Measurements from ENCODE around the gene ZNF584. TPM values are rescaled to one million over a fixed set of nuclear protein-coding genes. Genes with fewer than 3 reads are reported as not detected.

ZNF584 gene
- total and polyA plus RNA-seq, 2 donors (not counting 3 experiments of a cell fraction or from before 2014, with no cell fraction given), result 5.9 to 12.4 TPM

- no peak for DNase-seq (ENCODE audit: low read depth, low spot score)
- Histone ChIP-seq H3K27me3 (ENCODE audit: control insufficient read depth in 2 of 2, insufficient read depth in 2 of 2, low read length in 2 of 2) (no peaks in the 10 kb centered on the region), H3K4me2 (ENCODE audit: insufficient read depth, low read length) (peak overlapping the region; percentile 73), H3K4me3 (replicated peaks in 1 of 3; ENCODE audit: insufficient read depth in 1 of 3, low read depth in 1 of 3, low read length in 3 of 3) (peak overlapping the region in 2 of 3 experiments; percentile 12 to 24), H3K9ac (replicated peaks; ENCODE audit: extremely low read depth, insufficient read depth, low read length) (no peak overlapping the region), H3K4me1 (ENCODE audit: control insufficient read depth, extremely low read depth, insufficient read depth, low read length) (peaks cover 3% of the 10 kb centered on the region), H3K79me2 (ENCODE audit: control insufficient read depth, insufficient read depth, low read length) (peaks cover 10% of the 10 kb centered on the region), H2AFZ (ENCODE audit: low read depth, low read length) (peak overlapping the region; percentile 90), H3K9me3 (replicated peaks; ENCODE audit: control insufficient read depth, insufficient read depth, low read length) (no peaks in the 10 kb centered on the region), H3K36me3 (ENCODE audit: control insufficient read depth in 2 of 2, extremely low read depth in 1 of 2, insufficient read depth in 2 of 2, low read length in 2 of 2) (peaks cover 4 to 12% of the 10 kb centered on the region in 2 experiments), H4K20me1 (replicated peaks; ENCODE audit: control insufficient read depth, extremely low read depth, insufficient read depth, low read length) (no peaks in the 10 kb centered on the region), H3K27ac (ENCODE audit: insufficient read depth, low read depth, low read length) (no peak overlapping the region), H3K9me1 (replicated peaks; ENCODE audit: control insufficient read depth, extremely low read depth, insufficient read depth, low read length) (no peaks in the 10 kb centered on the region)
- CTCF ChIA-PET, result no interaction called here
- POLR2A ChIA-PET, result no interaction called here
- TF ChIP-seq FOS (IDR thresholded peaks at IDR 0.05; ENCODE audit: borderline replicate concordance, insufficient read depth, low read length), result no peak
- no peak for TF ChIP-seq GATA2 (IDR thresholded peaks at IDR 0.05; ENCODE audit: insufficient read depth, insufficient read length, low read depth, low read length)
- TF ChIP-seq POLR2AphosphoS5 (IDR thresholded peaks at IDR 0.05; ENCODE audit: insufficient read depth, low read depth, low read length), result no peak
- no peak for TF ChIP-seq CTCF (IDR thresholded peaks at IDR 0.05; ENCODE audit: extremely low read depth in 1 of 2, insufficient read depth in 1 of 2, low read depth in 1 of 2, low read length in 2 of 2)
- no peak for TF ChIP-seq MYC (IDR thresholded peaks at IDR 0.05; ENCODE audit: low read depth, low read length)
- TF ChIP-seq JUN (IDR thresholded peaks at IDR 0.05; ENCODE audit: borderline replicate concordance, insufficient read depth, insufficient read length, low read depth), result no peak
- TF ChIP-seq MAX (IDR thresholded peaks at IDR 0.05; ENCODE audit: insufficient read depth, insufficient read length), result no peak
- no peak for TF ChIP-seq EZH2 (IDR thresholded peaks at IDR 0.05; ENCODE audit: borderline replicate concordance, low read depth, low read length, severe bottlenecking)
- TF ChIP-seq POLR2A (IDR thresholded peaks at IDR 0.05; ENCODE audit: low read depth, low read length), result no peak
- BruUV-seq (replicated peaks), result no TSS peak
- no peak for FAIRE-seq
- intact Hi-C loops (cut with micrococcal nuclease), result loop anchor here (1.0 to 2.0 kb wide), 3 partner anchors 15 to 237 kb away; partner anchors contain the start of genes ZNF324B, ZNF544 and ZNF837
- dilution Hi-C loops (cut with MboI; ENCODE audit: extremely low pct_ligation_motif_present, low sequenced_read_pairs), result no loop called here
These were observed 57.8 kb downstream of the ZNF584 start for GRCh38 chr19:58466089-58466759.

All from endothelial cell of umbilical vein (primary cell).